SU-DHL-6 (cell line): ENCODE measurements around the gene PPP6C.
"Not testable (repeated sequence)": the region's sequence is repeated elsewhere in the genome, so short reads cannot be mapped to it uniquely, and the experiment has no call there.

Experiments
- H2AFZ ChIP-seq: fragments of 200-600 bp; sonication (generic); 2 replicates; pipeline ENCODE4 v1.6.1; 2014; ENCODE audit warnings: low read depth, mild to moderate bottlenecking, moderate library complexity, mixed read lengths, antibody characterized with exemption, low read length; ENCODE audit not compliant: severe bottlenecking
- H3F3A ChIP-seq: fragments of 200-600 bp; shearing (Covaris generic); 2 replicates; pipeline ENCODE4 v1.6.0; 2016; ENCODE audit warnings: antibody characterized with exemption, mild to moderate bottlenecking; ENCODE audit not compliant: insufficient read depth
- H3K27ac ChIP-seq: fragments of 200-600 bp; sonication (generic); 2 replicates; pipeline ENCODE4 v1.5.1; 2016; ENCODE audit warnings: low read depth, mild to moderate bottlenecking, low read length, moderate library complexity, mixed read lengths
- H3K27me3 ChIP-seq: fragments of 200-600 bp; sonication (generic), shearing (Covaris generic); 2 replicates; pipeline ENCODE4 v1.6.0; 2014; ENCODE audit warnings: mild to moderate bottlenecking, low read length
- H3K36me3 ChIP-seq: fragments of 200-600 bp; sonication (generic); 2 replicates; pipeline ENCODE4 v1.6.1; 2014; ENCODE audit warnings: mild to moderate bottlenecking, low read length, mixed read lengths
- H3K4me2 ChIP-seq: fragments of 300-600, 200-600 bp; shearing (Covaris generic), sonication (generic); 2 replicates; pipeline ENCODE4 v1.6.0; 2014; ENCODE audit warnings: low read length, low read depth, mild to moderate bottlenecking; ENCODE audit not compliant: poor library complexity, severe bottlenecking
- H3K4me3 ChIP-seq: fragments of 200-600 bp; sonication (generic); 2 replicates; pipeline ENCODE4 v1.5.1; 2014; ENCODE audit warnings: antibody characterized with exemption, low read length, mild to moderate bottlenecking, mixed read lengths; ENCODE audit not compliant: insufficient read depth, poor library complexity, severe bottlenecking
- H3K79me2 ChIP-seq: fragments of 200-600 bp; sonication (generic); 2 replicates; pipeline ENCODE4 v1.6.1; 2014; ENCODE audit warnings: mild to moderate bottlenecking, low read length, moderate library complexity; ENCODE audit not compliant: insufficient read depth
- H3K9ac ChIP-seq: fragments of 200-600 bp; sonication (generic); 2 replicates; pipeline ENCODE4 v1.7.0; 2014; ENCODE audit warnings: mild to moderate bottlenecking, low read length
- H3K9me2 ChIP-seq: fragments of 200-600 bp; sonication (generic); replicated peaks from 2 replicates; pipeline ENCODE4 v1.6.1; 2014; ENCODE audit warnings: low read length; ENCODE audit not compliant: insufficient read depth
- H3K9me3 ChIP-seq: fragments of 200-600 bp; sonication (generic); 2 replicates; pipeline ENCODE4 v1.6.1; 2014; ENCODE audit warnings: low read length, mixed read lengths; ENCODE audit not compliant: insufficient read depth
- H4K20me1 ChIP-seq: fragments of 200-600 bp; sonication (generic); 2 replicates; pipeline ENCODE4 v1.6.1; 2014; ENCODE audit warnings: low read depth, mild to moderate bottlenecking, antibody characterized with exemption, low read length, moderate library complexity, mixed read lengths
- EZH2phosphoT487 ChIP-seq: fragments of 200-600 bp; sonication (generic), shearing (Covaris generic); conservative IDR thresholded peaks from 2 replicates; pipeline ENCODE4 v1.6.1; 2018; ENCODE audit warnings: mild to moderate bottlenecking, antibody characterized with exemption, low read length, moderate library complexity, mixed read lengths
- TF ChIP-seq, protein P1 (sequence below): fragments of 200-600 bp; sonication (generic); IDR thresholded peaks from one replicate; pipeline ENCODE4 v1.5.1; 2017; ENCODE audit warnings: antibody characterized with exemption, mild to moderate bottlenecking, low read length, moderate library complexity; ENCODE audit not compliant: insufficient read depth, poor library complexity, severe bottlenecking

Gene PPP6C

DNA sequence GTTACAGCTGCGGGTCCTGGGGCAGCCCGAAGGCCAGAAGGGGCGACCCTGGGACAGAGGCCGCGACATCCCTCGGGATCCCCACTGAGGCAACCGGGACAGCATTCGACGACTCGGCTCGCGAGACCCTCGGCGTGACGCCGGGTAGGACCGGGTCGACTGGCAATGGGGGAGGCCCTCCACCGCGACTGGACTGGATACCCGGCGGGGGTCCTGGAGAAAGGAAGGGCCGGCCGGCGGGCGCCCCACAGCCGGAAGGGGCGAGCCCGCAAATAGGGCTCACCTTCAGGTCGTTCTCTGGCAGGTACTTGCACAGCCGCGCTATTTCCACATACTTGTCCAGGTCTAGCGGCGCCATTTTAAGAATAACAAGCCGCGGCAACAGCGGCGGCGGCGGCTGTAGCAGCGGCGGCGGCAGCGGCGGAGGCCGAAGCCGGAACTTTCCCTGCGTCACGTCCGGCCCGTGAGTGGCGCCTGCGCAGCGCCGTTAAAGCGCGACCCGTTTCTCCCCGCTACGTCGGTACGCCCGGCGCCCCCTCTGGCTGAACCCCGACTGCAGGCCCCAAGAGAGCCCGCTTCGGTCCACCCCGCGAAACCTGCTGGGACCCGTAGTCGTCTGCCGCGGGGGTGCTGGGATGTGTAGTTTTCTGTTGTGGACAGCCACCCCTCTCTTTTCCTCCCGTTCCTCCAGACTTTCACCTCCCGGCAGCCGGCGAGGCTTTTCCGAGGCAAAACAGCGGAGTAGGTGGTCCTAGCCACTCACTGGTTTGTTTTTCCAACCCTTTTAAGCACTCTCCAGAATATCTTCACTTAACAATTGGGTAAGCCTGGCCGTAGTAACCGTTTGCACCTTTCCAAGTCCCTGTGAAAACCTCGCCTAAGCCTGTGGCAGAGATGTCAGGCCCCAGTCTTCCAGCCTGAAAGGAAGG, at the start of gene PPP6C:
Gene PPP6C, minus strand, starts transcription at position 443 of the 929 bp plus-strand sequence. Its CDS starts 85 bp downstream, at position 358.
- Histone ChIP-seq H3K79me2 (peaks cover 58% of the 10 kb centered on the region), H3K9me3 (no peaks in the 10 kb centered on the region), H4K20me1 (no peaks in the 10 kb centered on the region), H3K4me2 (peak within 1 kb of the TSS; percentile 92), H3K27me3 (no peaks in the 10 kb centered on the region), H3K9ac (peak within 1 kb of the TSS; percentile 84), H3K4me3 (peak within 1 kb of the TSS; percentile 86), H3K27ac (peak within 1 kb of the TSS; percentile 62), H3K9me2 (no peaks in the 10 kb centered on the region), H3K36me3 (no peaks in the 10 kb centered on the region), H3F3A (no peaks in the 10 kb centered on the region), H2AFZ (peak within 1 kb of the TSS; percentile 91)
- TF ChIP-seq, protein P1, sequence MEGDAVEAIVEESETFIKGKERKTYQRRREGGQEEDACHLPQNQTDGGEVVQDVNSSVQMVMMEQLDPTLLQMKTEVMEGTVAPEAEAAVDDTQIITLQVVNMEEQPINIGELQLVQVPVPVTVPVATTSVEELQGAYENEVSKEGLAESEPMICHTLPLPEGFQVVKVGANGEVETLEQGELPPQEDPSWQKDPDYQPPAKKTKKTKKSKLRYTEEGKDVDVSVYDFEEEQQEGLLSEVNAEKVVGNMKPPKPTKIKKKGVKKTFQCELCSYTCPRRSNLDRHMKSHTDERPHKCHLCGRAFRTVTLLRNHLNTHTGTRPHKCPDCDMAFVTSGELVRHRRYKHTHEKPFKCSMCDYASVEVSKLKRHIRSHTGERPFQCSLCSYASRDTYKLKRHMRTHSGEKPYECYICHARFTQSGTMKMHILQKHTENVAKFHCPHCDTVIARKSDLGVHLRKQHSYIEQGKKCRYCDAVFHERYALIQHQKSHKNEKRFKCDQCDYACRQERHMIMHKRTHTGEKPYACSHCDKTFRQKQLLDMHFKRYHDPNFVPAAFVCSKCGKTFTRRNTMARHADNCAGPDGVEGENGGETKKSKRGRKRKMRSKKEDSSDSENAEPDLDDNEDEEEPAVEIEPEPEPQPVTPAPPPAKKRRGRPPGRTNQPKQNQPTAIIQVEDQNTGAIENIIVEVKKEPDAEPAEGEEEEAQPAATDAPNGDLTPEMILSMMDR, result peak; percentile 60
- TF ChIP-seq EZH2phosphoT487, result no peak

- peak overlapping the region; percentile 80 for H3K4me3 ChIP-seq
- H3K9ac ChIP-seq, result 0 out of 2 replicates have a peak overlapping the region, but pooled peaks have one; percentile 91
- TF ChIP-seq, protein P1, result no peak
- TF ChIP-seq EZH2phosphoT487, result no peak
- H3K27me3 ChIP-seq, result no peaks in the 10 kb centered on the region
- peak overlapping the region; percentile 81 for H3K4me2 ChIP-seq
- peaks cover 34% of the 10 kb centered on the region for H3K36me3 ChIP-seq
- no peaks in the 10 kb centered on the region for H3K9me2 ChIP-seq
- H3F3A ChIP-seq, result peaks cover 62% of the 10 kb centered on the region
- H3K79me2 ChIP-seq, result peaks cover 42% of the 10 kb centered on the region
- peaks cover 22% of the 10 kb centered on the region; the same call in 1 of the 2 replicates for H4K20me1 ChIP-seq
- no peak overlapping the region for H2AFZ ChIP-seq
- no peak overlapping the region for H3K27ac ChIP-seq
- H3K9me3 ChIP-seq, result no peaks in the 10 kb centered on the region
These were observed 49.4 kb upstream of the PPP6C start for GRCh38 chr9:125238915-125239446.

GRCh38 chr9:125238127-125238914, 48.7 kb upstream of the PPP6C start:
- Histone ChIP-seq H3K79me2 (peaks cover 42% of the 10 kb centered on the region), H3K36me3 (peaks cover 34% of the 10 kb centered on the region), H4K20me1 (peaks cover 22% of the 10 kb centered on the region; the same call in 1 of the 2 replicates), H3K4me3 (no peak overlapping the region), H3K9me3 (no peaks in the 10 kb centered on the region), H3K27ac (no peak overlapping the region), H3K9me2 (no peaks in the 10 kb centered on the region), H2AFZ (no peak overlapping the region), H3K27me3 (no peaks in the 10 kb centered on the region), H3K4me2 (peak overlapping the region; percentile 81), H3K9ac (no peak overlapping the region), H3F3A (peaks cover 66% of the 10 kb centered on the region)
- no peak for TF ChIP-seq EZH2phosphoT487
- TF ChIP-seq, protein P1, result no peak

GRCh38 chr9:125236520-125237159, 47.0 kb upstream of the PPP6C start:
- Histone ChIP-seq H3K79me2 (peaks cover 42% of the 10 kb centered on the region), H4K20me1 (peaks cover 22% of the 10 kb centered on the region; the same call in 1 of the 2 replicates), H3K4me2 (peak overlapping the region; percentile 10), H3F3A (peaks cover 71% of the 10 kb centered on the region), H3K36me3 (peaks cover 34% of the 10 kb centered on the region)
- not testable (repeated sequence) for H3K9me2 ChIP-seq, H3K9ac ChIP-seq, H3K4me3 ChIP-seq, H3K27me3 ChIP-seq, H3K27ac ChIP-seq, H2AFZ ChIP-seq, H3K9me3 ChIP-seq
